IPS-18a (cell line): ENCODE measurements around the gene PLEKHB2.
"Not testable (repeated sequence)": the region's sequence is repeated elsewhere in the genome, so short reads cannot be mapped to it uniquely, and the experiment has no call there.

ENCODE experiments used
- H3K27ac ChIP-seq: one replicate; pipeline ENCODE4 v1.5.1; 2013; ENCODE audit warnings: low read length
- H3K27me3 ChIP-seq: one replicate; pipeline ENCODE4 v1.6.1; 2013; ENCODE audit warnings: mild to moderate bottlenecking, low read length; ENCODE audit not compliant: control insufficient read depth, insufficient read depth
- H3K36me3 ChIP-seq: one replicate; pipeline ENCODE4 v1.6.1; 2013; ENCODE audit warnings: low read depth, low read length; ENCODE audit not compliant: control insufficient read depth
- H3K4me1 ChIP-seq: one replicate; pipeline ENCODE4 v1.6.1; 2013; ENCODE audit warnings: low read depth, low read length; ENCODE audit not compliant: control insufficient read depth
- H3K4me3 ChIP-seq: one replicate; pipeline ENCODE4 v1.5.1; 2013; ENCODE audit warnings: low read length
- H3K9ac ChIP-seq: one replicate; pipeline ENCODE4 v1.6.1; 2013; ENCODE audit warnings: mild to moderate bottlenecking, low read length, moderate library complexity
- H3K9me3 ChIP-seq: one replicate; pipeline ENCODE4 v1.6.1; 2013; ENCODE audit warnings: low read depth, low read length; ENCODE audit not compliant: control insufficient read depth

PLEKHB2 gene

GRCh38 chr2:131103165-131103564 is 2.0 kb upstream of the PLEKHB2 start:
- Histone ChIP-seq H3K4me3 (no peak overlapping the region), H3K27ac (no peak overlapping the region), H3K27me3 (no peaks in the 10 kb centered on the region)

DNA sequence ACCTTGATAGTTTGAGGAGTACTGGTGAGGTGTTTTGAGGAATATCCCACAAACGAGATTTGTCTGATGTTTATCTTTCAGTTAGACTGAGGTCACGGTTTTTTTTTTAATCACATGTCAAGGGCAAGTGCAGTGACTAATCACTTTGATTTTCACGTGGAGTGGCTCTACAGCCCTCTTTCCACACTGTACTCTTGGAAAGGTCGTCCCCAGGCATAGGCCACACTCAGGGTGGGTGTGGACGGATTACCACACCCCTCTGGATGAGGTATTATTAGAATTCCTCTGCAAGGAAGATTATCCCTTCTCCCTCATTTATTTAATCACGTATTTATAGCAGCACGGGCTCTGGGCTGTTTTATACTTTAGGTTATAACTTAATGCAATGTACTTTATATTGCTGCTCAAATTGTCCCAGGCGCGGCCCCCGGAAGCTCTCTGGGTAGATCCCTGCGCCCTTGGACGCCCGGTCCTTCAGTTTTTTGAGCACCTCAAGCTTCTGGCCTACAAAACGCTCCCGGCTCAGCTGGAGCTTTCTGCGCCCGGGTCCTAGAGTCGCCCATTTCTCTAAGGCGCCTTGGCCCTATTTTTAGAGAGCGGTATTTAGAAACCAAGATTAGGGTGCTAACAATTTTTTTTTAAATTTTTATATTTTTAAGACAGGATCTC is 515 bp upstream of the PLEKHB2 start:
- peaks cover 12% of the 10 kb centered on the region for H3K4me1 ChIP-seq
- peak overlapping the region; percentile 16 for H3K27ac ChIP-seq
- H3K9me3 ChIP-seq, result no peaks in the 10 kb centered on the region
- no peaks in the 10 kb centered on the region for H3K36me3 ChIP-seq
- peak overlapping the region; percentile 50 for H3K9ac ChIP-seq
- peak overlapping the region; percentile 90 for H3K4me3 ChIP-seq
- no peaks in the 10 kb centered on the region for H3K27me3 ChIP-seq

More at GRCh38 chr2:131103165-131103564, 2.0 kb upstream of the PLEKHB2 start:
- Histone ChIP-seq H3K36me3 (no peaks in the 10 kb centered on the region), H3K9ac (no peak overlapping the region), H3K4me1 (peaks cover 12% of the 10 kb centered on the region), H3K9me3 (no peaks in the 10 kb centered on the region)

- H3K36me3 ChIP-seq, result no peaks in the 10 kb centered on the region
- H3K27ac ChIP-seq, result no peak overlapping the region
- peak overlapping the region; percentile 90 for H3K4me3 ChIP-seq
- H3K4me1 ChIP-seq, result peaks cover 12% of the 10 kb centered on the region
- H3K9me3 ChIP-seq, result no peaks in the 10 kb centered on the region
- peak overlapping the region; percentile 69 for H3K9ac ChIP-seq
- H3K27me3 ChIP-seq, result no peaks in the 10 kb centered on the region
These were observed 1.0 kb downstream of the PLEKHB2 start for GRCh38 chr2:131105950-131106801.

GRCh38 chr2:131112529-131112928 is 7.4 kb downstream of the PLEKHB2 start:
- H3K9me3 ChIP-seq, result no peaks in the 10 kb centered on the region
- H3K4me1 ChIP-seq, result peaks cover 7% of the 10 kb centered on the region
- H3K4me3 ChIP-seq, result no peak overlapping the region
- no peaks in the 10 kb centered on the region for H3K36me3 ChIP-seq
- no peaks in the 10 kb centered on the region for H3K27me3 ChIP-seq
- H3K27ac ChIP-seq, result no peak overlapping the region
- H3K9ac ChIP-seq, result no peak overlapping the region

DNA sequence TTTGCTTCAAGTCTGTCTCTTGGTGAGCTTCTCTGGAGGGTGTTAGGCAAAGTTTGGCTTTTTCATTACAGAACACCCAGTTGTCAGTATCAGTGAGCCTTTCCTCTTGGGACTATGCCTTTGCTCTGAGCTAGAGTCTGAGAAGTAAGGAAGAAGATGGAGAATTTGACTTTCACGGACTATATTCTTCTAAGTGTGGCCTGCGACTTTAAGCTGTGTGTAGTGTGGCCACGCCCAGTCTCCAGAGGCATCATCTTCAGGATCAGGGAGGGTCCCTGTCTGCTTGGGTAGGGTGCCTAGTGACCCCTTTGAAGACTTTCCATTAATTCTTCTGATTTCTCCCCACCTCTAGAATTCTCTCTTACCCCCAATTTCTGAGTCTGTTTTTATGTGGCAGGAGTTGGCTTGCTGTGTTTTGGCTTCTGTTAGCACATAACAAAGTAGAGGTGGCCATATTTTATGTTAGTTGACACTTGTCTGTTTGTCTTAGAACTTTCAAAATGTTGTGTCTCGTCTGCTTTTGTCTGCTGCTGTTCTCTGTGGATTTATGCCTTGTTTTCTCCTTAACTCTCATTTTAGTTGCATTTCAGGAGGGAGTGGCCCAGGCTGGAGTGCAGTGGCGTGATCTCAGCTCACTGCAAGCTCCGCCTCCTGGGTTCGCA is 8.6 kb downstream of the PLEKHB2 start:
- Histone ChIP-seq H3K9me3 (no peaks in the 10 kb centered on the region), H3K9ac (no peak overlapping the region), H3K36me3 (no peaks in the 10 kb centered on the region), H3K4me1 (peaks cover 7% of the 10 kb centered on the region), H3K27ac (no peak overlapping the region), H3K4me3 (no peak overlapping the region), H3K27me3 (no peaks in the 10 kb centered on the region)

DNA sequence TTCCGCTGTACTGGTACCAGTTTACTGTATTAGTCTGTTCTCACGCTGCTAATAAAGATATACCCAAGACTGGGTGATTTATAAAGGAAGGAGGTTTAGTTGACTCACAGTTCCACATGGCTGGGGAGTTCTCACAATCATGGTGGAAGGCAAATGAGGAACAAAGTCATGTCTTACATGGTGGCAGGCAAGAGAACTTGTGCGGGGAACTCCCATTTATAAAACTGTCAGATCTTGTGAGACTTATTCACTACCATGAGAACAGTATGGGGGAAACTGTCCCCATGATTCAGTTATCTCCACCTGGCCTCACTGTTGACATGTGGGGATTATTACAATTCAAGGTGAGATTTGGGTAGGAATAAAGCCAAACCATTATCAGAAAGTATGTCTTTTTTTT is 9.8 kb downstream of the PLEKHB2 start:
- not testable (repeated sequence) for H3K4me1 ChIP-seq, H3K27ac ChIP-seq, H3K36me3 ChIP-seq, H3K4me3 ChIP-seq, H3K9me3 ChIP-seq, H3K9ac ChIP-seq, H3K27me3 ChIP-seq

DNA sequence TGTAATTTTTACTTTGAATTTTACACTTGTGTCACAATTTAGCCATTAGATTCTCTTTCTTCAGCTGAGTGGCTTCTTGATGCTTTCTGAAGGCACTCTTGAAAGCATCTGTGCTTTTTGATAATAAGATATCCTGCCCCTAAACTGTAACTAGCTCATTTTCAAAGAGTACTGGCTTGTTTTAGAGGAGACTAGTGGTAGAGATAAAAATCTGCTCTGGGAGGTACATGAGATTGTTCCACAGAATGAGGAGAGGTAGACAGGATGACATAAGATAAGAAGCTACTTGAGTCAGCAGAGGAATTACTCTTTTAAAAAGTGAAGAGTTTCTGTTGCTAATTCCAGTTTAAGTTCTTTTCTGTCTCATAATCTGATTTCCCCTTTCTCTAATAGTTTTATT is 10.6 kb downstream of the PLEKHB2 start:
- Histone ChIP-seq H3K4me3 (no peak overlapping the region), H3K27me3 (no peaks in the 10 kb centered on the region), H3K9me3 (no peaks in the 10 kb centered on the region), H3K4me1 (peaks cover 7% of the 10 kb centered on the region), H3K27ac (no peak overlapping the region), H3K36me3 (no peaks in the 10 kb centered on the region), H3K9ac (no peak overlapping the region)

DNA sequence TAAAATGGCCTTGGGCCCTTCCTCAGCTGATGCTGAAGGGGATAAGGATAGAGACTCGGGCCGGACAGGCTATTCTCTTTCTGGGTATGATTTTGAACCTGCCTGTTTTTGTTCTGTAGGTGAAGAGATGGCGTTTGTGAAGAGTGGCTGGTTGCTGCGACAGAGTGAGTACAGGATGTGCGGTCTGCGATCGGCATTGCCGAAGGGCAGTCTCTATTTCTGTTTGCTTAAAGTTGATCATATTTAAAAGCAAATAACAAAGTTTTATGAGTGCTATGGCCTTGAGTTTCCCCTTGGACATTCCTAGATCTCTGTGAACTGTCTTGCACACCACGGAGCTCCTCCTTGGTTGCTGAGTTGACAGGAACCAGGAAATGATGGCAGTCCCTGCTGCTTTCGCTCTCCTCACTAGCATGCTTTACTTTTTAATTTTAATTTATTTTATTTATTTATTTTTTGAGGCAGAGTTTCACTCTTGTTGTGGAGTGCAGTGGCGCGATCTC is 15.7 kb downstream of the PLEKHB2 start:
- Histone ChIP-seq H3K27me3 (no peaks in the 10 kb centered on the region), H3K9ac (no peak overlapping the region), H3K9me3 (no peaks in the 10 kb centered on the region), H3K36me3 (peaks cover 12% of the 10 kb centered on the region), H3K4me3 (no peak overlapping the region), H3K4me1 (no peaks in the 10 kb centered on the region), H3K27ac (no peak overlapping the region)

DNA sequence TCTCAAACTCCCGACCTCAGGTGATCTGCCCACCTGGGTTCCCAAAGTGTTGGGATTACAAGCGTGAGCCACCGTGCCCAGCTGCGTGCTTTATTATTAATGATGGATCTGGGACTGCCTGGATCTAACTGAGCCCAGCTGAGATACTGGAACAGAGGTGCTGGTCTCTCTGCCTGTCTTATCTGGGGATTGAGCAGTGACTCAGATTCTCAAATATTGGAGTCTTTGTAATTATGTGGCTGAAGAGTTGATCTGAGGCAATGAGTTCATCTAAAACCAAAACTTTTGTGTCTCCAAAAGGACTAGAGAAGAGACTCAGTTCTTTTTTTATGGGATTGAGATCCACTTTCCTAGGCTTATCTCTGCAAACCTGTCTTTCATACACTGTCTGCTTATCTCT is 16.3 kb downstream of the PLEKHB2 start:
- H3K9me3 ChIP-seq, result no peaks in the 10 kb centered on the region
- H3K27ac ChIP-seq, result no peak overlapping the region
- H3K36me3 ChIP-seq, result peaks cover 18% of the 10 kb centered on the region
- H3K9ac ChIP-seq, result no peak overlapping the region
- no peak overlapping the region for H3K4me3 ChIP-seq
- H3K4me1 ChIP-seq, result no peaks in the 10 kb centered on the region
- no peaks in the 10 kb centered on the region for H3K27me3 ChIP-seq

- Histone ChIP-seq H3K4me1 (no peaks in the 10 kb centered on the region), H3K27ac (no peak overlapping the region), H3K4me3 (no peak overlapping the region), H3K9me3 (no peaks in the 10 kb centered on the region), H3K27me3 (no peaks in the 10 kb centered on the region), H3K9ac (no peak overlapping the region), H3K36me3 (peaks cover 28% of the 10 kb centered on the region)
These were observed 17.4 kb downstream of the PLEKHB2 start for GRCh38 chr2:131122496-131122895.

GRCh38 chr2:131123192-131123591 is 18.1 kb downstream of the PLEKHB2 start:
- Histone ChIP-seq H3K4me1 (no peaks in the 10 kb centered on the region), H3K4me3 (no peak overlapping the region), H3K9ac (no peak overlapping the region), H3K27me3 (no peaks in the 10 kb centered on the region), H3K27ac (no peak overlapping the region), H3K9me3 (no peaks in the 10 kb centered on the region), H3K36me3 (peaks cover 35% of the 10 kb centered on the region)
